Measurements from ENCODE around the gene MACF1.
A peak's percentile ranks its signal among the peaks of the same experiment; 100 is the strongest.
"Not testable (repeated sequence)": the region's sequence is repeated elsewhere in the genome, so short reads cannot be mapped to it uniquely, and the experiment has no call there.

The MACF1 gene

GRCh38 chr1:39204441-39205081 lies at the start of gene MACF1:
MACF1 (plus strand) TSS chr1:39204695; CDS start chr1:39205023, 328 bp downstream.
- in situ Hi-C loops (cut with HindIII; ENCODE audit: low sequenced_read_pairs): no loop called here
- peak within 1 kb of the TSS; percentile 51 for H3K4me3 ChIP-seq (ENCODE audit: low read depth, low read length)
- TF ChIP-seq CTCF (IDR thresholded peaks at IDR 0.05; ENCODE audit: low read depth, low read length, missing control alignments): peak; percentile 54
- DNase-seq (ENCODE audit: low read depth): peak; percentile 85

- in situ Hi-C loops (cut with HindIII; ENCODE audit: low sequenced_read_pairs): loop anchor here (5.0 kb wide), 1 partner anchor 60 kb away; no protein-coding TSS in a partner anchor
- no peak overlapping the region for H3K4me3 ChIP-seq (ENCODE audit: low read depth, low read length)
Measured at GRCh38 chr1:39157304-39157703, 47.2 kb upstream of the MACF1 start.

GRCh38 chr1:39158327-39159086 lies 46.0 kb upstream of the MACF1 start:
- TF ChIP-seq CTCF (IDR thresholded peaks at IDR 0.05; ENCODE audit: low read depth, low read length, missing control alignments): no peak
- H3K4me3 ChIP-seq (ENCODE audit: low read depth, low read length): peak overlapping the region; percentile 4
- in situ Hi-C loops (cut with HindIII; ENCODE audit: low sequenced_read_pairs): loop anchor here (5.0 kb wide), 1 partner anchor 61 kb away; no protein-coding TSS in a partner anchor
- DNase-seq (ENCODE audit: low read depth): peak; percentile 69

More at GRCh38 chr1:39157304-39157703, 47.2 kb upstream of the MACF1 start:
- no peak for DNase-seq (ENCODE audit: low read depth)
- no peak for TF ChIP-seq CTCF (IDR thresholded peaks at IDR 0.05; ENCODE audit: low read depth, low read length, missing control alignments)

GRCh38 chr1:39159224-39160036 lies 45.1 kb upstream of the MACF1 start:
- in situ Hi-C loops (cut with HindIII; ENCODE audit: low sequenced_read_pairs): loop anchor here (5.0 kb wide), 1 partner anchor 62 kb away; no protein-coding TSS in a partner anchor
- peak; percentile 49 for DNase-seq (ENCODE audit: low read depth)
- peak overlapping the region; percentile 4 for H3K4me3 ChIP-seq (ENCODE audit: low read depth, low read length)
- TF ChIP-seq CTCF (IDR thresholded peaks at IDR 0.05; ENCODE audit: low read depth, low read length, missing control alignments): no peak

GRCh38 chr1:39160703-39161102 lies 43.8 kb upstream of the MACF1 start:
- H3K4me3 ChIP-seq (ENCODE audit: low read depth, low read length): no peak overlapping the region
- no peak for DNase-seq (ENCODE audit: low read depth)
- peak; percentile 37 for TF ChIP-seq CTCF (IDR thresholded peaks at IDR 0.05; ENCODE audit: low read depth, low read length, missing control alignments)
- in situ Hi-C loops (cut with HindIII; ENCODE audit: low sequenced_read_pairs): no loop called here

- in situ Hi-C loops (cut with HindIII; ENCODE audit: low sequenced_read_pairs); DNase-seq (ENCODE audit: low read depth): not testable (repeated sequence)
Measured at GRCh38 chr1:39161811-39162210, 42.7 kb upstream of the MACF1 start.

More at GRCh38 chr1:39161811-39162210, 42.7 kb upstream of the MACF1 start:
- H3K4me3 ChIP-seq (ENCODE audit: low read depth, low read length): not testable (repeated sequence)
